Mucosa of descending colon (tissue), 3 donors: Measurements from ENCODE around the gene LMO7. TPM values are rescaled to one million over a fixed set of nuclear protein-coding genes. Genes with fewer than 3 reads are reported as not detected.
"Not testable (repeated sequence)": the region's sequence is repeated elsewhere in the genome, so short reads cannot be mapped to it uniquely, and the experiment has no call there.

Source experiments
- ATAC-seq: fragments of 200-7000 bp; cut with Tn5 transposase; one replicate; pipeline ENCODE4 v1.9.1; 2020; ENCODE audit warnings: mild to moderate bottlenecking, moderate library complexity
- DNase-seq, 3 donors: peaks; one replicate each; pipeline ENCODE4 v3.0.0-alpha.2; 2020
- H3K36me3 ChIP-seq: fragments of 200-600 bp; one replicate; pipeline ENCODE4 v1.8.0; 2021; ENCODE audit warnings: low read depth, mild to moderate bottlenecking
- H3K4me1 ChIP-seq: fragments of 200-600 bp; one replicate; pipeline ENCODE4 v1.8.0; 2021; ENCODE audit warnings: low read depth, mild to moderate bottlenecking
- H3K4me3 ChIP-seq: fragments of 200-600 bp; one replicate; pipeline ENCODE4 v1.8.0; 2021; ENCODE audit warnings: mild to moderate bottlenecking
- H3K9me3 ChIP-seq: fragments of 200-600 bp; one replicate; pipeline ENCODE4 v1.8.0; 2021; ENCODE audit warnings: mild to moderate bottlenecking
- CTCF ChIP-seq: fragments of 200-600 bp; IDR thresholded peaks from one replicate; pipeline ENCODE4 v1.8.0; 2022; ENCODE audit warnings: antibody characterized with exemption, mild to moderate bottlenecking
- intact Hi-C, 2 donors: fragments of 100-400 bp; cut with DNase I in 1 of 2; cut with micrococcal nuclease in 1 of 2; formaldehyde crosslinking; loops; one replicate each; pipeline versions ENCODE4 v1.11.0 to v1.11.1; 2022; cut with DNase I, micrococcal nuclease
- total RNA-seq, 3 donors: library from RNA; stranded (reverse); fragmentation: NEBNext Ultra II Directional in 2 of 3; extraction: Animal tissue kit (Norgen Biotek cat#: 25700) in 2 of 3; gene quantifications; one replicate each; pipeline versions ENCODE4 v1.2.1 to v1.2.4, GENCODE V29; 2021 to 2023
- donor health status: DM: no; HTN: no; CAD: no; lungs with moderate emphysema.
- donor health status: DM: no; HTN: no; CAD: no.
- donor health status: DM: no; HTN: yes; CAD: no.

LMO7 gene
- total RNA-seq, 3 donors from 2014 or later = 127 to 243 (median 212) TPM

GRCh38 chr13:75739244-75739868, 103.2 kb downstream of the LMO7 start:
- H3K4me1 ChIP-seq = no peaks in the 10 kb centered on the region
- H3K9me3 ChIP-seq = no peaks in the 10 kb centered on the region
- intact Hi-C loops = no loop called here
- H3K4me3 ChIP-seq = no peak overlapping the region
- H3K36me3 ChIP-seq = no peaks in the 10 kb centered on the region
- DNase-seq (no peak), ATAC-seq (no peak)
- no peak for TF ChIP-seq CTCF

GRCh38 chr13:75740031-75740430, 103.9 kb downstream of the LMO7 start:
- DNase-seq = no peak
- no peak for ATAC-seq
- TF ChIP-seq CTCF = no peak
- intact Hi-C loops = no loop called here
- H3K4me3 ChIP-seq = no peak overlapping the region
- H3K4me1 ChIP-seq = no peaks in the 10 kb centered on the region
- no peaks in the 10 kb centered on the region for H3K9me3 ChIP-seq
- no peaks in the 10 kb centered on the region for H3K36me3 ChIP-seq

- H3K9me3 ChIP-seq, H3K4me1 ChIP-seq, intact Hi-C loops, H3K36me3 ChIP-seq, ATAC-seq, DNase-seq, H3K4me3 ChIP-seq: not testable (repeated sequence)
Observed at GRCh38 chr13:75743072-75743471, 106.9 kb downstream of the LMO7 start.

- no peak overlapping the region for H3K4me3 ChIP-seq
Observed at GRCh38 chr13:75744127-75744526, 108.0 kb downstream of the LMO7 start.

GRCh38 chr13:75745387-75745786, 109.3 kb downstream of the LMO7 start:
- H3K4me3 ChIP-seq = no peak overlapping the region
- no peaks in the 10 kb centered on the region for H3K4me1 ChIP-seq
- H3K36me3 ChIP-seq = no peaks in the 10 kb centered on the region
- DNase-seq (no peak), ATAC-seq (no peak)
- intact Hi-C loops = no loop called here
- TF ChIP-seq CTCF = no peak
- no peaks in the 10 kb centered on the region for H3K9me3 ChIP-seq

More at GRCh38 chr13:75744127-75744526, 108.0 kb downstream of the LMO7 start:
- no peaks in the 10 kb centered on the region for H3K36me3 ChIP-seq
- TF ChIP-seq CTCF = no peak
- DNase-seq (no peak), ATAC-seq (no peak)
- H3K9me3 ChIP-seq = no peaks in the 10 kb centered on the region
- H3K4me1 ChIP-seq = no peaks in the 10 kb centered on the region
- intact Hi-C loops = no loop called here

GRCh38 chr13:75748874-75749273, 112.7 kb downstream of the LMO7 start:
- intact Hi-C loops = no loop called here
- Histone ChIP-seq H3K36me3 (no peaks in the 10 kb centered on the region), H3K4me3 (no peak overlapping the region), H3K9me3 (no peaks in the 10 kb centered on the region), H3K4me1 (no peaks in the 10 kb centered on the region)
- DNase-seq = no peak
- TF ChIP-seq CTCF = no peak
- no peak for ATAC-seq
